ENCODE measurements around the gene COPS3. TPM values are rescaled to one million over a fixed set of nuclear protein-coding genes. Genes with fewer than 3 reads are reported as not detected.

COPS3 gene
- total RNA-seq, 3 donors from 2014 or later = 35.9 to 60.5 (median 42.2) TPM

DNA sequence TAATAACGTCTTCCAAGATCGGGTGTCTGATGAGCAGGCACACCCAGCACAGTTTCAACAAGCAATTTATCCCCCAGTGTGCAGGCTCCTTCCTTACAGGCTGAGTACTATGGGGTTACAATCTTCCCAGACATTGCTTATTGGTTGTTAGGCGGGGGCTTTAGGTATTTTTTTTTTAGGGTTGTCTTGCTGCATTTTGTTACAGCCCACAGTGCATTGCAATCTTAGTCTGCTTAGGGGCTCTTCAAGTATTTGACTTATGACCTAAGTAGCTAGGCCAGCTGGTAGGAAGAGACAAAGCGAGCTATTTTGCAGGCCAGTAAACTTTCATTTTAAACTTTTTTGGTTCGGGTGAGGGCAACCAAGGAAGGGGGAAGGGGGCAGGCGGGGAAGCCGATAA, 80.7 kb downstream of the COPS3 start:
- intact Hi-C loops (cut with DNase I, micrococcal nuclease) = no loop called here
- DNase-seq (no peak), ATAC-seq (no peak)
- TF ChIP-seq CTCF (IDR thresholded peaks at IDR 0.05) = no peak
- no peak overlapping the region for H3K4me3 ChIP-seq
- H3K9me3 ChIP-seq = no peaks in the 10 kb centered on the region
- peaks cover 10% of the 10 kb centered on the region for H3K4me1 ChIP-seq (ENCODE audit: low read depth)
- H3K36me3 ChIP-seq (ENCODE audit: low read depth) = no peaks in the 10 kb centered on the region

DNA sequence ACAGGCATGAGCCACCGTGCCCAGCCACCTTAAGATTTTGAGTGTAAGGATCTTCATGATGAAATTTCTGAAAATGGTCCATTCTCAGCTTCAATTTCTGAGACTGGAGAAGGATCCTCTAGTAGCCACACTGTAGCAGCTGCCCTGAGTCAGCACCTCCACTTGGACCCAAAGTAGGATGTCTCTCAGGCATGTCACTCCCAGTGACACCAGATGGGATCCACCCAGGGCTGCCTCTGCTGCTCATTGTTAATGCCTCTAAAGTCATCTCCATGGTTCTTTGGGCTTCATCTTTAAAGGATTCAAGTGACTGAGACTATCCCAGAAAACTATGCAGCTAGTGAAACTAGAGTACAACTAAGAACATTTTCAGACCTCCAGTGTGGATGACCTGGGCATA, 82.8 kb downstream of the COPS3 start:
- H3K9me3 ChIP-seq = no peaks in the 10 kb centered on the region
- H3K36me3 ChIP-seq (ENCODE audit: low read depth) = no peaks in the 10 kb centered on the region
- no peaks in the 10 kb centered on the region for H3K4me1 ChIP-seq (ENCODE audit: low read depth)
- no peak overlapping the region for H3K4me3 ChIP-seq
- intact Hi-C loops (cut with DNase I, micrococcal nuclease) = no loop called here
- no peak for TF ChIP-seq CTCF (IDR thresholded peaks at IDR 0.05)
- no peak for ATAC-seq
- no peak for DNase-seq

DNA sequence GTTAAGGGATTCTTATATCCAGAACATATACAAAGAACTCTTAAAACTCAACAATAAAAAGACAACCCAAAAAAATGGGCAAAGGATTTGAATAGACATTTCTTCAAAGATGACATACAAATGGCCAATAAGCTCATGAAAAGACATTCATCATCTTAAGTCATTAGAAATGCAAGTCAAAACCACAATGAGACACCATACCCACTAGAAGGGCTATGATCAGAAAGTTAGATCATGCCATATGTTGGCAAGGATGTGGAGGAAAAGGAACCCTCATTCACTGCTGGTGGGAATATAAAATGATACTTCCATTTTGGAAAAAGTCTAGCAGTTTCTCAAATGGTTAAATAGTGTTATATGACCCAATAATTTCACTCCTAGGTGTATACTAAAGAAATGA, 84.3 kb downstream of the COPS3 start:
- Histone ChIP-seq H3K36me3 (ENCODE audit: low read depth) (no peaks in the 10 kb centered on the region), H3K4me1 (ENCODE audit: low read depth) (no peaks in the 10 kb centered on the region), H3K9me3 (no peaks in the 10 kb centered on the region), H3K4me3 (no peak overlapping the region)
- ATAC-seq (no peak), DNase-seq (no peak)
- no peak for TF ChIP-seq CTCF (IDR thresholded peaks at IDR 0.05)
- intact Hi-C loops (cut with DNase I, micrococcal nuclease) = no loop called here

Other genes with a start within 250 kb of the COPS3 start
- gene MPRIP, start 238.8 kb downstream of the COPS3 start, total RNA-seq = 100 to 1,000 TPM; 150 to 249 (median 231) TPM
- gene PLD6, start 74.9 kb downstream of the COPS3 start, total RNA-seq = 10 to 100 TPM in 1 of 3 donors, 1 to 10 TPM in 2; 1.3 to 12.9 (median 2.0) TPM
- 10 to 100 TPM; 52.8 to 64.5 (median 57.1) TPM for gene FLCN, start 44.1 kb downstream of the COPS3 start, total RNA-seq
- 1 to 10 TPM; 1.7 to 4.5 (median 2.2) TPM for gene NT5M, start 22.1 kb upstream of the COPS3 start, total RNA-seq
- gene MED9, start 195.8 kb upstream of the COPS3 start, total RNA-seq = 10 to 100 TPM; 17.9 to 23.1 (median 20.3) TPM
- gene RASD1, start 215.1 kb upstream of the COPS3 start, total RNA-seq = 10 to 100 TPM; 10.8 to 27.8 (median 19.2) TPM

Measured in mucosa of descending colon (tissue), 3 donors.